Astrocyte (in vitro differentiated cells and primary cell): Measurements from ENCODE around the gene ACSF3. TPM values are rescaled to one million over a fixed set of nuclear protein-coding genes. Genes with fewer than 3 reads are reported as not detected.

Experiments used
- DNase-seq: peaks from one replicate; pipeline ENCODE4 v3.0.0-alpha.2; 2010; ENCODE audit warnings: low read depth
- FAIRE-seq: peaks from 2 replicates; lab custom pipeline; 2011; peaks lifted over from hg19 to GRCh38; lab: Jason Lieb, UNC
- H2AFZ ChIP-seq: 2 replicates; pipeline ENCODE4 v1.6.0; 2012; ENCODE audit warnings: low read depth, low read length, inconsistent platforms
- H3K27ac ChIP-seq: 2 replicates; pipeline ENCODE4 v1.5.1; 2011; ENCODE audit warnings: low read depth, low read length, inconsistent platforms
- H3K27me3 ChIP-seq: 2 replicates; pipeline ENCODE4 v1.6.0; 2011; ENCODE audit warnings: low read length, inconsistent platforms; ENCODE audit not compliant: insufficient read depth
- H3K36me3 ChIP-seq: 2 replicates; pipeline ENCODE4 v1.5.1; 2011; ENCODE audit warnings: low read length, inconsistent platforms; ENCODE audit not compliant: insufficient read depth
- H3K4me1 ChIP-seq: 2 replicates; pipeline ENCODE4 v1.5.1; 2011; ENCODE audit warnings: low read length, inconsistent platforms; ENCODE audit not compliant: insufficient read depth
- H3K4me2 ChIP-seq: 2 replicates; pipeline ENCODE4 v1.6.0; 2012; ENCODE audit warnings: low read length, inconsistent platforms
- H3K4me3 ChIP-seq: 2 replicates; pipeline ENCODE4 v1.5.1; 2011; ENCODE audit warnings: low read depth, mild to moderate bottlenecking, low read length, inconsistent platforms; ENCODE audit not compliant: insufficient read depth
- H3K79me2 ChIP-seq: 2 replicates; pipeline ENCODE4 v1.6.0; 2012; ENCODE audit warnings: mild to moderate bottlenecking, low read length, inconsistent platforms; ENCODE audit not compliant: insufficient read depth
- H3K9ac ChIP-seq: 2 replicates; pipeline ENCODE4 v1.6.0; 2012; ENCODE audit warnings: mild to moderate bottlenecking, low read length, inconsistent platforms
- H3K9me3 ChIP-seq: 2 replicates; pipeline ENCODE4 v1.5.1; 2012; ENCODE audit warnings: low read depth, mild to moderate bottlenecking, low read length, inconsistent platforms; ENCODE audit not compliant: insufficient read depth
- H4K20me1 ChIP-seq: 2 replicates; pipeline ENCODE4 v1.6.0; 2012; ENCODE audit warnings: low read length, inconsistent platforms; ENCODE audit not compliant: insufficient read depth
- H3K27ac Mint-ChIP-seq: one replicate; pipeline ENCODE4 v1.8.0; 2021; ENCODE audit warnings: mild to moderate bottlenecking, mixed read lengths; ENCODE audit not compliant: unreplicated experiment
- H3K27me3 Mint-ChIP-seq: one replicate; pipeline ENCODE4 v1.8.0; 2021; ENCODE audit warnings: low read depth, mixed read lengths; ENCODE audit not compliant: unreplicated experiment
- H3K36me3 Mint-ChIP-seq: one replicate; pipeline ENCODE4 v1.8.0; 2021; ENCODE audit warnings: low read depth, mixed read lengths; ENCODE audit not compliant: unreplicated experiment
- H3K4me1 Mint-ChIP-seq: one replicate; pipeline ENCODE4 v1.8.0; 2021; ENCODE audit warnings: low read depth, mixed read lengths; ENCODE audit not compliant: unreplicated experiment
- H3K4me3 Mint-ChIP-seq: one replicate; pipeline ENCODE4 v1.8.0; 2021; ENCODE audit warnings: mild to moderate bottlenecking, moderate library complexity, mixed read lengths; ENCODE audit not compliant: unreplicated experiment
- H3K9me3 Mint-ChIP-seq: one replicate; pipeline ENCODE4 v1.8.0; 2021; ENCODE audit warnings: mild to moderate bottlenecking, mixed read lengths; ENCODE audit not compliant: unreplicated experiment
- CTCF ChIP-seq: IDR thresholded peaks from 2 replicates; pipeline ENCODE4 v1.5.1; 2011; ENCODE audit warnings: low read depth, mild to moderate bottlenecking, inconsistent platforms, low read length, moderate library complexity; ENCODE audit not compliant: insufficient read depth
- EZH2 ChIP-seq: IDR thresholded peaks from 2 replicates; pipeline ENCODE4 v1.6.1; 2012; ENCODE audit warnings: mild to moderate bottlenecking, low read length, inconsistent platforms; ENCODE audit not compliant: insufficient read depth
- total RNA-seq: library from RNA; stranded (reverse); gene quantifications from 2 replicates; pipeline ENCODE4 v1.2.1, GENCODE V29; 2021

The ACSF3 gene
- total RNA-seq, 1 donor from 2014 or later: 17.0 TPM

GRCh38 chr16:89085755-89086154, 7.9 kb upstream of the ACSF3 start:
- Mint-ChIP-seq H3K4me1 (peaks cover 1% of the 10 kb centered on the region), H3K9me3 (peaks cover 5% of the 10 kb centered on the region), H3K4me3 (no peak overlapping the region), H3K27ac (no peak overlapping the region), H3K36me3 (no peaks in the 10 kb centered on the region), H3K27me3 (peaks cover 59% of the 10 kb centered on the region)
- Histone ChIP-seq H3K9me3 (no peaks in the 10 kb centered on the region), H3K27ac (no peak overlapping the region), H4K20me1 (no peaks in the 10 kb centered on the region), H3K4me1 (no peaks in the 10 kb centered on the region), H3K4me2 (no peak overlapping the region), H3K27me3 (peaks cover 12% of the 10 kb centered on the region), H3K4me3 (no peak overlapping the region), H3K36me3 (no peaks in the 10 kb centered on the region), H3K9ac (no peak overlapping the region), H3K79me2 (no peaks in the 10 kb centered on the region), H2AFZ (no peak overlapping the region)
- FAIRE-seq: no peak
- no peak for DNase-seq
- TF ChIP-seq EZH2 (no peak), CTCF (no peak)

- no peaks in the 10 kb centered on the region for H3K36me3 Mint-ChIP-seq
- Histone ChIP-seq H3K9me3 (no peaks in the 10 kb centered on the region), H2AFZ (no peak overlapping the region), H3K36me3 (no peaks in the 10 kb centered on the region), H4K20me1 (no peaks in the 10 kb centered on the region), H3K27ac (no peak overlapping the region), H3K27me3 (peaks cover 18% of the 10 kb centered on the region), H3K4me1 (no peaks in the 10 kb centered on the region), H3K4me3 (no peak overlapping the region), H3K9ac (no peak overlapping the region), H3K79me2 (no peaks in the 10 kb centered on the region), H3K4me2 (no peak overlapping the region)
- FAIRE-seq (no peak), DNase-seq (no peak)
- no peaks in the 10 kb centered on the region for H3K4me1 Mint-ChIP-seq
- H3K4me3 Mint-ChIP-seq: no peak overlapping the region
- TF ChIP-seq EZH2: no peak
- TF ChIP-seq CTCF: no peak
- no peak overlapping the region for H3K27ac Mint-ChIP-seq
- peaks cover 5% of the 10 kb centered on the region for H3K9me3 Mint-ChIP-seq
- peaks cover 63% of the 10 kb centered on the region for H3K27me3 Mint-ChIP-seq
Observed at GRCh38 chr16:89087922-89088497, 5.6 kb upstream of the ACSF3 start.

GRCh38 chr16:89089120-89089519, 4.5 kb upstream of the ACSF3 start:
- no peak overlapping the region for H3K9ac ChIP-seq
- H3K9me3 ChIP-seq: no peaks in the 10 kb centered on the region
- peaks cover 18% of the 10 kb centered on the region for H3K27me3 ChIP-seq
- H3K4me3 ChIP-seq: no peak overlapping the region
- H3K4me1 ChIP-seq: no peaks in the 10 kb centered on the region
- DNase-seq (no peak), FAIRE-seq (no peak)
- H3K36me3 Mint-ChIP-seq: no peaks in the 10 kb centered on the region
- no peak overlapping the region for H3K4me3 Mint-ChIP-seq
- H3K4me2 ChIP-seq: no peak overlapping the region
- H3K4me1 Mint-ChIP-seq: no peaks in the 10 kb centered on the region
- H3K27ac Mint-ChIP-seq: no peak overlapping the region
- no peak overlapping the region for H3K27ac ChIP-seq
- TF ChIP-seq EZH2 (peak; percentile 45), CTCF (no peak)
- peaks cover 1% of the 10 kb centered on the region for H3K79me2 ChIP-seq
- H4K20me1 ChIP-seq: no peaks in the 10 kb centered on the region
- H3K36me3 ChIP-seq: no peaks in the 10 kb centered on the region
- peaks cover 63% of the 10 kb centered on the region for H3K27me3 Mint-ChIP-seq
- H3K9me3 Mint-ChIP-seq: peaks cover 5% of the 10 kb centered on the region
- no peak overlapping the region for H2AFZ ChIP-seq
